Osteocyte (in vitro differentiated cells): ENCODE measurements around the gene ORAI1. TPM values are rescaled to one million over a fixed set of nuclear protein-coding genes. Genes with fewer than 3 reads are reported as not detected.
"Not testable (repeated sequence)": the region's sequence is repeated elsewhere in the genome, so short reads cannot be mapped to it uniquely, and the experiment has no call there.

ENCODE experiments used
- DNase-seq: peaks from one replicate; pipeline ENCODE4 v3.0.0; 2021; ENCODE audit warnings: mixed read lengths; ENCODE audit not compliant: unreplicated experiment; ENCODE audit errors: extremely low spot score
- H3K27ac Mint-ChIP-seq: one replicate; pipeline ENCODE4 v1.8.0; 2021; ENCODE audit warnings: mild to moderate bottlenecking, mixed read lengths; ENCODE audit not compliant: unreplicated experiment
- H3K27me3 Mint-ChIP-seq: one replicate; pipeline ENCODE4 v1.8.0; 2021; ENCODE audit warnings: mixed read lengths; ENCODE audit not compliant: unreplicated experiment
- H3K36me3 Mint-ChIP-seq: one replicate; pipeline ENCODE4 v1.8.0; 2021; ENCODE audit warnings: mixed read lengths; ENCODE audit not compliant: unreplicated experiment
- H3K4me1 Mint-ChIP-seq: one replicate; pipeline ENCODE4 v1.8.0; 2021; ENCODE audit warnings: mixed read lengths; ENCODE audit not compliant: unreplicated experiment
- H3K4me3 Mint-ChIP-seq: one replicate; pipeline ENCODE4 v1.8.0; 2021; ENCODE audit warnings: mild to moderate bottlenecking, moderate library complexity, mixed read lengths; ENCODE audit not compliant: unreplicated experiment
- H3K9me3 Mint-ChIP-seq: one replicate; pipeline ENCODE4 v1.8.0; 2021; ENCODE audit warnings: mixed read lengths; ENCODE audit not compliant: unreplicated experiment
- total RNA-seq: library from RNA; stranded (reverse); gene quantifications from 2 replicates; pipeline ENCODE4 v1.2.1, GENCODE V29; 2021
- TF ChIP-seq, protein P1 (sequence below): fragments of 200-600 bp; sonication (generic); IDR thresholded peaks from 2 replicates; pipeline ENCODE4 v1.5.0; 2021; ENCODE audit warnings: antibody characterized with exemption, mild to moderate bottlenecking, moderate library complexity

ORAI1 gene
- total RNA-seq, 1 donor from 2014 or later, result 9.1 TPM

DNA sequence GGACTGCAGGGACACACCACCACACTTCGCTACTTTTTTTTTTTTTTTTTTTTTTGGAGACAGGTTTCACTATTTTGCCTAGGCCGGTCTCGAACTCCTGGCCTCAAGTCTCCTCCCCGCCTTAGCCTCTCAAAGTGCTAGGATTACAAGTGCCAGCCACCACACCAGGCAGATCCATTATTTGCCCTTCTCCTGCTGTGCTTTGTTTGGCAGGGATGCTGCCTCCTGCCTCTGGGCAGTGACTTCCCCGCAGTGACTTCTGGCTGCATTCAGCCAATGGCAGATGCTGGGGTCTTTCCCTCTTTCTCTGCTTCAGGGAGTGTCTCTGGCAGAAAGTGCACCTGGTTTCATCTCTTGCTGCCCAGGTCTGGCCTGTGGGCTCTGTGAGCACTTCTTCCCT, 49.9 kb downstream of the ORAI1 start:
- Mint-ChIP-seq H3K27me3 (no peaks in the 10 kb centered on the region), H3K9me3 (no peaks in the 10 kb centered on the region), H3K36me3 (no peaks in the 10 kb centered on the region), H3K4me3 (no peak overlapping the region), H3K27ac (no peak overlapping the region), H3K4me1 (peaks cover 11% of the 10 kb centered on the region)
- no peak for DNase-seq
- TF ChIP-seq, protein P1, sequence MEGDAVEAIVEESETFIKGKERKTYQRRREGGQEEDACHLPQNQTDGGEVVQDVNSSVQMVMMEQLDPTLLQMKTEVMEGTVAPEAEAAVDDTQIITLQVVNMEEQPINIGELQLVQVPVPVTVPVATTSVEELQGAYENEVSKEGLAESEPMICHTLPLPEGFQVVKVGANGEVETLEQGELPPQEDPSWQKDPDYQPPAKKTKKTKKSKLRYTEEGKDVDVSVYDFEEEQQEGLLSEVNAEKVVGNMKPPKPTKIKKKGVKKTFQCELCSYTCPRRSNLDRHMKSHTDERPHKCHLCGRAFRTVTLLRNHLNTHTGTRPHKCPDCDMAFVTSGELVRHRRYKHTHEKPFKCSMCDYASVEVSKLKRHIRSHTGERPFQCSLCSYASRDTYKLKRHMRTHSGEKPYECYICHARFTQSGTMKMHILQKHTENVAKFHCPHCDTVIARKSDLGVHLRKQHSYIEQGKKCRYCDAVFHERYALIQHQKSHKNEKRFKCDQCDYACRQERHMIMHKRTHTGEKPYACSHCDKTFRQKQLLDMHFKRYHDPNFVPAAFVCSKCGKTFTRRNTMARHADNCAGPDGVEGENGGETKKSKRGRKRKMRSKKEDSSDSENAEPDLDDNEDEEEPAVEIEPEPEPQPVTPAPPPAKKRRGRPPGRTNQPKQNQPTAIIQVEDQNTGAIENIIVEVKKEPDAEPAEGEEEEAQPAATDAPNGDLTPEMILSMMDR, result no peak

DNA sequence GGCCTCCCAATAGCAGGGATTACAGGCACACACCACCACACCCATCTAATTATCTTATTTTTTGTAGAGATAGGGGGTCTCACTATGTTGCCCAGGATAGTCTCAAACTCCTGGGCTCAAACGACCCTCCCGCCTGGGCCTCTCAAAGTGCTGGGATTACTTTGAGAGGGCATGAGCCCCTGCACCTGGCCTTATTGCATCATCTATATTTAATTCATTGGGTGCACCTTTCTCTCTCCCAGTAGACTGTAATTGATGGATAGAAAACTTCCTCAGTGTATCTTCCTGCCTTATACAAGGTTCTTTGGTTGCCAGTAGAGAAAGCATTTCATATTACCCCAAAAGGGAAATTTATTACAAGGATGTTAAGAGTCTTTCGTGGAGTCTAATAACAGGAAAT, 52.0 kb downstream of the ORAI1 start:
- H3K9me3 Mint-ChIP-seq, result no peaks in the 10 kb centered on the region
- H3K27ac Mint-ChIP-seq, result no peak overlapping the region
- H3K27me3 Mint-ChIP-seq, result no peaks in the 10 kb centered on the region
- DNase-seq, result no peak
- H3K4me1 Mint-ChIP-seq, result peaks cover 5% of the 10 kb centered on the region
- no peaks in the 10 kb centered on the region for H3K36me3 Mint-ChIP-seq
- H3K4me3 Mint-ChIP-seq, result no peak overlapping the region
- TF ChIP-seq, protein P1, result no peak

DNA sequence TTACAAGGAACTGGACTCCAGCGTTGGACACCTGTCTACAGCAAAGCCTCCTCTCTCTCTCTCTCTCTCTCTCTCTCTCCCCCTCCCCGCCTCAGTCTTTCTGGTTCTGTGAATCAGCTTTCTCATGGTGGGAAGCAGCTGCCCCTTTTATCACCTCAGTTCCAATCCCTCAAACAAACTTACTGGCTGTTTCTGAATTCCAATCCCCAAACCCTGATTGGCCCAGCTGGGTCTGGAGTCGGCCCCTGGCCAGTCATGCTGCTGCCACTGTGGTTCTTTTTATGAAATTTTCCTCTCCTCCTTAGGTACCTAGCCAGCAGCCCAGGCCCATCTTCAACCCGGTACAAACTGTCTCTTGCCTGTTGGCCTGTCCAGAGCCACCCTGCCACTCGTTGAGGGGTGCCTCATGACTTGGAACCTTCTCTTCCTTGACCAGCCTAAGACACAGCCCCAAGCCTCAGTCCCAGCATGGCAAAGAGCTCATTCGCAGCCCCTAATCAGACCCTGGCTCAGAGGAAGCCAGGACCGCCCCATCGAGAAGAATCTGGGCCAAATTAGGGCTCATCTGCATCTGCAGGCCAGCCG, 52.5 kb downstream of the ORAI1 start:
- peaks cover 2% of the 10 kb centered on the region for H3K4me1 Mint-ChIP-seq
- no peak overlapping the region for H3K27ac Mint-ChIP-seq
- H3K27me3 Mint-ChIP-seq, result no peaks in the 10 kb centered on the region
- TF ChIP-seq, protein P1, result no peak
- no peaks in the 10 kb centered on the region for H3K36me3 Mint-ChIP-seq
- H3K9me3 Mint-ChIP-seq, result no peaks in the 10 kb centered on the region
- DNase-seq, result no peak
- no peak overlapping the region for H3K4me3 Mint-ChIP-seq

DNA sequence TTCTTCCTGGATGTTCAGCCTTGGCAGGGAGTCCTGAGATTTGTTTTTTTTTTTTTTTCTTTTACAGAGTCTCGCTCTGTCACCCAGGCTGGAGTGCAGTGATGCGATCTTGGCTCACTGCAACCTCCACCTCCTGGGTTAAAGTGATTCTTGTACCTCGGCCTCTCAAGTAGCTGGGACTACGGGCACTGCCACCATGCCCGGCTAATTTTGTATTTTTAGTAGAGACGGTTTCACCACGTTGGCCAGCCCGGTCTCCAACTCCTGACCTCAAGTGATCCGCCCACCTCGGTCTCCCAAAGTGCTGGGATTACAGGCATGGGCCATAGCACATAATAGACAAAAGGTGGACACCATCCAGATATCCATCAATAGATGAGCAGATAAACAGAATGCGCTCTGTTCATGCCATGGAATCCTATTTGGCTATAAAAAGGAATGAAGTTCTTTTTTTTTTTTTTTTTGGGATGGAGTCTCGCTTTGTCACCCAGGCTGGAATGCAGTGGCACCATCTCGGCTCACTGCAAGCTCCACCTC, 53.4 kb downstream of the ORAI1 start:
- not testable (repeated sequence) for DNase-seq, H3K27me3 Mint-ChIP-seq, H3K27ac Mint-ChIP-seq

DNA sequence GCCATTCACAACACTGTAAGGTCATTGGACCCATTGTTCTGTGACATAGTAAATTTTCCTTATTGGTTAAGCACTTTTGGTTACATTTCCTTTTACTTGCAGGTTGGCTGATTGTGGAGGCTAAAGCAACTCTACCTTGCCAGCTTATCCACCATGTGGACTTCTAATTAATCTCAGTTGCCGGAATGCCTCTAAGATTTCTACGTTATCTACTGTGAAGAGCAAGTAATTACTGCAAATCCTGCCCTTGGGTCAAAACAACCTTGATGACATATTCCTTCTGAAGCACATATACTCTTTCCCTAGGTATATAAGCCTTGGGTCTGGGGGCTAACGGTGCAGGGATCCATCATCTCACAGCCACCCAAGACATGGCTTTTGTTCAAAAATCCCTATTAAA, 62.6 kb downstream of the ORAI1 start:
- no peaks in the 10 kb centered on the region for H3K27me3 Mint-ChIP-seq
- no peak for DNase-seq
- no peaks in the 10 kb centered on the region for H3K9me3 Mint-ChIP-seq
- no peak overlapping the region for H3K4me3 Mint-ChIP-seq
- no peaks in the 10 kb centered on the region for H3K36me3 Mint-ChIP-seq
- no peak overlapping the region for H3K27ac Mint-ChIP-seq
- peaks cover 10% of the 10 kb centered on the region for H3K4me1 Mint-ChIP-seq
- TF ChIP-seq, protein P1, result no peak

More for the DNA sequence above, 53.4 kb downstream of the ORAI1 start:
- H3K36me3 Mint-ChIP-seq, H3K9me3 Mint-ChIP-seq, H3K4me1 Mint-ChIP-seq, H3K4me3 Mint-ChIP-seq: not testable (repeated sequence)
